Activated naive CD4-positive, alpha-beta T cell treated with anti-CD3 and anti-CD28 coated beads, Interleukin-2, amount 50 U/mL, for 72 hours (primary cell): ENCODE results near the gene HIRA. TPM values are rescaled to one million over a fixed set of nuclear protein-coding genes. Genes with fewer than 3 reads are reported as not detected.
"Not testable (repeated sequence)": the region's sequence is repeated elsewhere in the genome, so short reads cannot be mapped to it uniquely, and the experiment has no call there.

Experiments used
- ATAC-seq, 2 donors: fragments of 150-1000 bp; cut with Tn5 transposase; 2 replicates each; pipeline ENCODE4 v1.10.0; 2021; ENCODE audit warnings: mild to moderate bottlenecking in 2 of 2, moderate library complexity in 2 of 2
- DNase-seq, 2 donors: peaks; one replicate each; pipeline ENCODE4 v3.0.0; 2021 to 2022; ENCODE audit warnings: low spot score in 2 of 2
- H3K27ac Mint-ChIP-seq, 2 donors: one replicate each; pipeline ENCODE4 v1.8.0; 2022; ENCODE audit warnings: mild to moderate bottlenecking in 2 of 2, mixed read lengths in 2 of 2
- H3K36me3 Mint-ChIP-seq, 2 donors: one replicate each; pipeline ENCODE4 v1.8.0; 2022; ENCODE audit warnings: mixed read lengths in 2 of 2
- H3K9me3 Mint-ChIP-seq, 2 donors: one replicate each; pipeline ENCODE4 v1.8.0; 2022; ENCODE audit warnings: mixed read lengths in 2 of 2
- total RNA-seq, 2 donors: library from RNA; stranded (reverse); gene quantifications; one replicate each; pipeline ENCODE4 v1.2.3, GENCODE V29; 2022

The HIRA gene
- total RNA-seq, 2 donors from 2014 or later = 18.1 to 37.0 TPM

DNA sequence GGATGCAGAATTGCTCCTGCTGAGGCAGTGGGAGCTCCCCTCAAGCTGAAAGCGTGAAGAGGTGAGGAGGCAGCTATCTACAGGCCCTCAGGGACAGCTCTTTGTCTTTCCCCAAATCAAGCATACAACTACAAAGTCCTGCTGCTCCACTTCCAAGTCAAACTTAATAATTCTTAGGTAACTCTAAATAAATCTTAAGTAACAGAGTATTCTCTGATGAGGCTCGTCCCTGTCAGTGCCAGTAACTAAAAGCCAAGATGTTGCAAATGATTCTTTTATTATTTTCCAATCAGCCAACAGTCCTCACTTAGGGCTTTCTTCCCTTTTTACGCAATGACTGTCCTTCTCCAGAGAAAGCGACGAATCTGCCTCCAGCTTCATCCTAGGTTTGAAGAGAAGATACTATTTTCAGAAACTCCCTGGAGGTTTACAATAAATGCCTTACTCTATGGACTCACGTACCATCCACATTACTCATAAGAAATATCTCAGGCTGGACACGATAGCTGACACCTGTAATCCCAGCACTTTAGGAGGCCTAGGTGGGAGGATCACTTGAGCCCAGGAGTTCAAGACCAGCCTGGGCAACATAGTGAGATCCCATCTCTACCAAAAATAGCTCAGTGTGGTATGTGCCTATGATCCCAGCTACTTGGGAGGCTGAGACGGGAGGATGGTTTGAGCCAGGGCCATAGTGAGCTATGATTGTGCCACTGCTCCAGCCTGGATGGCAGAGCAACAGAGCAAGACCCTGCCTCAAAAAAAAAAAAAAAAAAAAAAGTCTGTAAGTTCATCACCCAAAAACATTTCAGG lies 19.0 kb upstream of the HIRA start:
- ATAC-seq (no peak), DNase-seq (no peak)
- H3K9me3 Mint-ChIP-seq = no peaks in the 10 kb centered on the region
- peaks cover 11 to 43% of the 10 kb centered on the region in 2 donors for H3K36me3 Mint-ChIP-seq
- no peak overlapping the region for H3K27ac Mint-ChIP-seq

DNA sequence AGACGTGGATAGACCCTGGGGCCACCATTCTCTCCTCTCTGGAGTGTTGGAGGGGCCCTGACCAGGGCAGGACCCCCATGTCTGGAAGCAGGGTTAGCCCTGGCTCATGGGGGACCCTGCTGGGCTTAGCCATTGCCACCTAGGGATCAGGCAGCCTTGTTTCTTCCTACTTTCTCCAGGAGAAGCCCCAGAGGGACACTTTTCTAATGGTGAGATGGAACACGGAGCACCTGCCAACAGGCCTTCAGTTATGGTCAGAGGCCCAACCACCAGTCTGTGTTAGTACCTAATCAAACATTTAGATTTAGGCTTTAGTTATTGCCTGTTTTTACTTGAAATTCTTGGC lies 17.9 kb upstream of the HIRA start:
- H3K36me3 Mint-ChIP-seq = peaks cover 15 to 31% of the 10 kb centered on the region in 2 donors
- no peak for DNase-seq
- no peak for ATAC-seq
- H3K27ac Mint-ChIP-seq = peak overlapping the region in 1 of 2 donors; percentile 94
- H3K9me3 Mint-ChIP-seq = no peaks in the 10 kb centered on the region

GRCh38 chr22:19448739-19449421 lies 17.3 kb upstream of the HIRA start:
- Mint-ChIP-seq H3K27ac (peak overlapping the region in 1 of 2 donors; percentile 94), H3K9me3 (no peaks in the 10 kb centered on the region), H3K36me3 (peaks cover 15 to 29% of the 10 kb centered on the region in 2 donors)
- DNase-seq (peak; percentile 50 to 77), ATAC-seq (peak; percentile 64 to 84)

GRCh38 chr22:19448076-19448607 lies 16.6 kb upstream of the HIRA start:
- peaks cover 15 to 29% of the 10 kb centered on the region in 2 donors for H3K36me3 Mint-ChIP-seq
- H3K27ac Mint-ChIP-seq = peak overlapping the region; percentile 88 to 94
- DNase-seq (peak in 1 of 2 donors; percentile 22), ATAC-seq (peak; percentile 21 to 30)
- H3K9me3 Mint-ChIP-seq = no peaks in the 10 kb centered on the region

- Mint-ChIP-seq H3K9me3 (no peaks in the 10 kb centered on the region), H3K36me3 (peaks cover 15 to 29% of the 10 kb centered on the region in 2 donors), H3K27ac (peak within 1 kb of the TSS; percentile 94 to 95)
- ATAC-seq (peak; percentile 76 to 88), DNase-seq (peak; percentile 83 to 90)
Measured at GRCh38 chr22:19447330-19448075, 16.0 kb upstream of the HIRA start, which contains the start of gene C22orf39. TSS of gene C22orf39 (minus strand) at chr22:19447711. CDS start at chr22:19447688, 23 bp downstream.

GRCh38 chr22:19446603-19447329 lies 15.2 kb upstream of the HIRA start:
- DNase-seq = peak in 1 of 2 donors; percentile 11
- ATAC-seq = peak in 1 of 2 donors; percentile 1
- H3K36me3 Mint-ChIP-seq = peaks cover 19 to 29% of the 10 kb centered on the region in 2 donors
- H3K9me3 Mint-ChIP-seq = no peaks in the 10 kb centered on the region
- peak overlapping the region; percentile 94 to 95 for H3K27ac Mint-ChIP-seq

DNA sequence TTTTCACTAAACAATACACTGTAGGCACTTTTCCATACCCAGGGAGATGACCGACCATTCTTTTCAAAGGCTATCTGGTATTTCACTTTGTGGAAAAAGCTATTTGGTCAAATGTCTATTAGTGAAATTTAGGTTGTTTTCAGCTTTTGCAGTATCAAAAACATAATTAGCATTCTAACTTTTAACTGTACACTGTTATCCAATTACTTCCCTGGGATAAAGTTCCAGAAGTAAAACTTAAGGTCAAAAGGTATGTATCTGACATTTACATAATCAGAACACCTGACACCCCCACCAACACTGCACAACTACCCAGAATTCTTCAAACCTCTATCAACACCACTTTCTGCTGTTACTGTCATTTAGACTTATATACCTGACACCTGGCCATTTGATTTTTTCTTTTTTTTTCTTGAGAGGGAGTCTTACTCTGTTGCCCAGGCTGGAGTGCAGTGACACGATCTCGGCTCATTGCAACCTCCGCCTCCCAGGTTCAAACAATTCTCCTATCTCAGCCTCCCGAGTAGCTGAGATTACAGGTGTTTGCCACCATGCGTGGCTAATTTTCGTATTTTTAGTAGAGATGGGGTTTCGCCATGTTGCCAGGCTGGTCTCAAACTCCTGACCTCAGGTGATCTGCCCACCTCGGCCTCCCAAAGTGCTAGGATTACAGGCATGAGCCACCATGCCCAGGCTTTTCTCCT lies 13.9 kb upstream of the HIRA start:
- not testable (repeated sequence) for H3K9me3 Mint-ChIP-seq, ATAC-seq, DNase-seq
- Mint-ChIP-seq H3K36me3 (peaks cover 21 to 29% of the 10 kb centered on the region in 2 donors), H3K27ac (peak overlapping the region in 1 of 2 donors; percentile 60)

DNA sequence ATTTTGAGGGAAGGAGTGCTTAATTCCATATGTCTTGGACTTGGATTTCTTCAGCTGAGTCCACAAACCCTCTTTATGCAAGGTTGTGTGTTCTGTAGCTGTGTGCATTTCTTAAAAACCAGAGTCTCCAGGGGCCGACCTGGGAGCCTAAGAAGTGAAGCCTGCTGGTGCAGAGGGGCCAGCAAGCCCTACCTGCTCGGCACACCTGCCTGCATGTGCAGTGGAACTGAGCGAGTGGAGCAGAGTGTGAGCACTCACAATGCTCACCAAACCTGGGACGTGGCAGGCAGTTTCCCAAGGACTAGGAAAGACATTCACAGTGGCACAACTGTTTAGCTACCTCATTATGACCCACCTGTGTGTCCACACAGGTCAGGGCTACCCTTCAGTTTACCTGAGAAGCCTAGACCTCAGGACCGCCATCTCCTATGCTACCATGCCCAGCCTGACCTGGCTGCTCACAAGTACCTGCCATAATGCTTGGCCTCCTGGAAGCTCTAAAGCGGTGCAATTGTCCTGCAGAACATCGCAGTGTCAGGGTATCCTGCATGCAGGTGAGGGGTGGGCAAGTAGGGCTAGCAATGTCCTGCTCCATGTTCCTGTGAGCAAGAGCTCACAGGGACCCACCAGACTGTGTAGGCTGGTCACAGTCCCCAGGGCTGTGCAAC lies 12.1 kb upstream of the HIRA start:
- DNase-seq (no peak), ATAC-seq (no peak)
- H3K36me3 Mint-ChIP-seq = peaks cover 21 to 23% of the 10 kb centered on the region in 2 donors
- no peaks in the 10 kb centered on the region for H3K9me3 Mint-ChIP-seq
- peak overlapping the region in 1 of 2 donors; percentile 55 for H3K27ac Mint-ChIP-seq

DNA sequence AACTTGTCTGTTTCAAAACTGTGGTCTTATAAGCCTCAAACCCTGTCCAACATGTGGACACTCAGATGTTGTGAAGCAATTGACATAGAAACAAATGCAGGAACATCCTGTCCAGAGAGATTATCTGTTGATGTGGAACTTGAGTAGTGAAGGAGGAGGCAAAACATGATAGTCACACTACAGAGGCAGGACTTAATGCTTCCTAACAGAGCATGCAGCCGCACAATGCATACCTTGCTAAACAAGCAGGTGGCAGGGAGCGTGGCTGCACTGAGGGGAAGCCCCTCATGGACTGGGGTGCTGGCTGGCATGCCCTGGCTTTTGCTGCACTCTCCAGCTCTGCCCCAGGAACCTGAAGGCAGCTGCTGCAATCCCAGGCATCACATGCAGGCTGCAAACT lies 10.6 kb upstream of the HIRA start:
- ATAC-seq (no peak), DNase-seq (no peak)
- peaks cover 11 to 21% of the 10 kb centered on the region in 2 donors for H3K36me3 Mint-ChIP-seq
- H3K27ac Mint-ChIP-seq = peak overlapping the region; percentile 31 to 44
- no peaks in the 10 kb centered on the region for H3K9me3 Mint-ChIP-seq

GRCh38 chr22:19440411-19441195 lies 9.1 kb upstream of the HIRA start:
- Mint-ChIP-seq H3K36me3 (peaks cover 0 to 10% of the 10 kb centered on the region in 2 donors), H3K27ac (peak overlapping the region; percentile 36 to 74), H3K9me3 (no peaks in the 10 kb centered on the region)
- ATAC-seq = no peak
- no peak for DNase-seq

DNA sequence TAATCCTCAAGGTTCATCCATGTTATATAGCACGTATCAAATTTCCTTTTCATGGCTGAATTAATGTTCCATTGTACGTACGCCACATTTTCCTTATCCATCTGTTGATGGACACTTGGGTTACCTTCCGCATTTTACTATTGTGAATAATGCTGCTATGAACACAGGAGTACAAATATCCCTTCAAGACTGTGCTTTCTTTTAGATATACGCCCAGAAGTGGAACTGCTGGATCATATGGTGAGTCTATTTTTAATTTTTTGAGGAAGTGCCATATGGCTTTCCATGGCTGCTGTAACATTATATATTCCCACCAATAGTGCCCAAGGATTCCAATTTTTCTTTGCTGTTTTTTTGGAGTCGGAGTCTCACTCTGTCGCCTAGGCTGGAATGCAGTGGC lies 6.8 kb upstream of the HIRA start:
- no peaks in the 10 kb centered on the region for H3K9me3 Mint-ChIP-seq

GRCh38 chr22:19436444-19437161 lies 5.1 kb upstream of the HIRA start:
- not testable (repeated sequence) for ATAC-seq, DNase-seq, H3K36me3 Mint-ChIP-seq, H3K9me3 Mint-ChIP-seq
- peak overlapping the region; percentile 11 to 70 for H3K27ac Mint-ChIP-seq

More for the DNA sequence above, 6.8 kb upstream of the HIRA start:
- peak overlapping the region in 1 of 2 donors; percentile 16 for H3K27ac Mint-ChIP-seq
- DNase-seq = no peak
- peaks cover 0 to 11% of the 10 kb centered on the region in 2 donors for H3K36me3 Mint-ChIP-seq
- no peak for ATAC-seq

DNA sequence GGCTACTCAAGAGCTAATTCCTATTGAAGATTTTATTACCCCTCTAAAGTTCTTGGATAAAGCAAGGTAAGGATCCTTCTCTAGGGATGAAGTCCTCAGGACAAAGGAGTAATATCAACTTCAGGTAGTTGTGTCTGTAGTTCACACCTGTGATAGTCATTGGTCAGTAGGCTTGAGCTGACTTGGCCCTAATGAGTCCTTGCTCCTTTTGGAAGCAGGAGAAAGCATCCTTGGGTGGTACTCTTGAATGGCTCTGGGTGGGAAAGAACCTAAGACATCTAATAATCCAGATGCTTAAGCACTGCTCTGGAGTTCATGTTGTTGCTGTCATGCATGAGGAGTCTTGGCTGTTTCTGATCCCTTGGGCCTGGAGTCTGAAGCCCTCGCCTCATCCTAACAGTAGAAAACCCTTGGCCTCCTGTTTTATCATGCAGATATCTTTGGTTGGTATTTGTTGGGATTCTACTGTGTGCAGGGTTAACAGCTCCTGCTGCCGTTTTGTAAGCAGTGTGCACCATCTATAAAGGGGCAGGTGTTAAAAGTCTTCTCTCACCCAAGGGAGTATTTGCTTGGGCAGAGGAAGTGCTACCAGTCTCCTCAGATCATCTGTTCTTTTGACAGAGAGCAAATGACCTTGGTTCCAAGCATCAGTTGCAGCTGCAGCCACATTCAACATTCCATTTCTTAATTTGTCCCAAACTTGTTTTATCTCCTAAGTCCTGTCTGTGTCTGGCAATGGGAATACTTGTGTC lies 3.5 kb upstream of the HIRA start:
- H3K27ac Mint-ChIP-seq = peak overlapping the region in 1 of 2 donors; percentile 57
- ATAC-seq (no peak), DNase-seq (no peak)
- peaks cover 4 to 13% of the 10 kb centered on the region in 2 donors for H3K36me3 Mint-ChIP-seq
- no peaks in the 10 kb centered on the region for H3K9me3 Mint-ChIP-seq
